K562 (cell line): ENCODE data around the gene PLEKHG5. TPM values are rescaled to one million over a fixed set of nuclear protein-coding genes. Genes with fewer than 3 reads are reported as not detected.
A peak's percentile ranks its signal among the peaks of the same experiment; 100 is the strongest.

ENCODE experiments used
- ATAC-seq: fragments of 200-7000 bp; cut with Tn5 transposase; 3 replicates; pipeline ENCODE4 v1.9.1; 2020; ENCODE audit warnings: moderate library complexity
- BruUV-seq: library from RNA; stranded (reverse); fragments of 400-500 nt; replicated peaks from 2 replicates; lab custom pipeline; 2021; lab: Mats Ljungman, UMichigan
- CTCF ChIA-PET: fragments of 300-600 bp; formaldehyde crosslinking; extraction: SDS; loops from one replicate; lab custom pipeline; 2021; ENCODE audit warnings: low intra/inter-chr PET ratio; lab: Yijun Ruan, JAX
- POLR2A ChIA-PET: fragments of 300-600, 350-650 bp; sonication (Branson Sonifier 250); formaldehyde crosslinking; extraction: SDS; loops from one replicate; lab custom pipeline; 2021; ENCODE audit warnings: antibody characterized with exemption, inconsistent platforms; lab: Yijun Ruan, JAX
- DNase-seq, 4 experiments: peaks; one replicate each; pipeline versions ENCODE4 v3.0.0 to v3.0.0-alpha.2; 2011 to 2018; ENCODE audit warnings: low spot score in 3 of 4, mixed read lengths in 3 of 4; ENCODE audit errors: extremely low read depth in 1 of 4
- FAIRE-seq: peaks from 2 replicates; lab custom pipeline; 2011; peaks lifted over from hg19 to GRCh38; lab: Jason Lieb, UNC
- H2AFZ ChIP-seq: 2 replicates; pipeline ENCODE4 v1.6.0; 2011; ENCODE audit warnings: low read depth, low read length, control low read depth, inconsistent platforms
- H3K27ac ChIP-seq: fragments of 200-600 bp; 3 replicates; pipeline ENCODE4 v1.8.0; 2011; ENCODE audit warnings: low read depth, mild to moderate bottlenecking, control low read depth, inconsistent platforms, low read length, moderate library complexity, mixed read lengths; ENCODE audit errors: extremely low read depth
- H3K27me3 ChIP-seq, 2 experiments: fragments of 300-600 bp in 1 of 2; 2 replicates in 1 of 2; 3 replicates in 1 of 2; pipeline versions ENCODE4 v1.6.0 to v1.8.0; 2011; ENCODE audit warnings: inconsistent platforms in 2 of 2, low read length in 2 of 2, mild to moderate bottlenecking in 1 of 2, mixed read lengths in 1 of 2, moderate library complexity in 1 of 2; ENCODE audit not compliant: control insufficient read depth in 2 of 2, insufficient read depth in 2 of 2
- H3K36me3 ChIP-seq: fragments of 300-600 bp; 3 replicates; pipeline ENCODE4 v1.8.0; 2011; ENCODE audit warnings: mild to moderate bottlenecking, low read length, inconsistent platforms; ENCODE audit not compliant: control insufficient read depth, insufficient read depth
- H3K4me1 ChIP-seq, 2 experiments: fragments of 200-600 bp in 1 of 2; replicated peaks in 1 of 2; 2 replicates in 1 of 2; 3 replicates in 1 of 2; pipeline versions ENCODE4 v1.5.1 to v1.8.0; 2011; ENCODE audit warnings: inconsistent platforms in 2 of 2, low read length in 2 of 2, mild to moderate bottlenecking in 1 of 2, mixed read lengths in 1 of 2, moderate library complexity in 1 of 2; ENCODE audit not compliant: control insufficient read depth in 2 of 2, insufficient read depth in 2 of 2
- H3K4me2 ChIP-seq: 2 replicates; pipeline ENCODE4 v1.6.1; 2011; ENCODE audit warnings: low read length, control low read depth, inconsistent platforms, mixed read lengths; ENCODE audit not compliant: insufficient read depth
- H3K4me3 ChIP-seq: fragments of 200-600 bp; sonication (generic), shearing (Covaris generic); 2 replicates; pipeline ENCODE4 v1.5.1; 2016; ENCODE audit warnings: control low read depth, inconsistent platforms
- H3K79me2 ChIP-seq: fragments of 200-600 bp; 3 replicates; pipeline ENCODE4 v1.8.0; 2011; ENCODE audit warnings: low read length, inconsistent platforms; ENCODE audit not compliant: control insufficient read depth, insufficient read depth
- H3K9ac ChIP-seq, 2 experiments: 2 replicates each; pipeline versions ENCODE4 v1.6.0 to v1.6.1; 2011; ENCODE audit warnings: low read depth in 2 of 2, low read length in 2 of 2, control low read depth in 1 of 2, inconsistent platforms in 1 of 2, mild to moderate bottlenecking in 1 of 2, mixed read lengths in 1 of 2; ENCODE audit not compliant: insufficient read depth in 1 of 2
- H3K9me1 ChIP-seq: one replicate; pipeline ENCODE4 v1.6.0; 2011; ENCODE audit warnings: inconsistent platforms, mild to moderate bottlenecking, low read length, moderate library complexity; ENCODE audit not compliant: control insufficient read depth, insufficient read depth
- H3K9me3 ChIP-seq: replicated peaks from 2 replicates; pipeline ENCODE4 v1.5.1; 2011; ENCODE audit warnings: low read depth, low read length, inconsistent platforms; ENCODE audit not compliant: control insufficient read depth, insufficient read depth
- H4K20me1 ChIP-seq: replicated peaks from 2 replicates; pipeline ENCODE4 v1.6.1; 2011; ENCODE audit warnings: low read length, inconsistent platforms, mixed read lengths; ENCODE audit not compliant: control insufficient read depth, insufficient read depth
- NFE2 ChIP-seq: IDR thresholded peaks from 2 replicates; pipeline ENCODE4 v1.6.1; 2014; ENCODE audit warnings: antibody characterized with exemption, low read depth
- RFX1 ChIP-seq: fragments of 450-650 bp; IDR thresholded peaks from 2 replicates; pipeline ENCODE4 v1.6.1; 2016; ENCODE audit warnings: mild to moderate bottlenecking, moderate library complexity
- ZNF561 ChIP-seq: fragments of 450-650 bp; formaldehyde crosslinking; conservative IDR thresholded peaks from 2 replicates; pipeline ENCODE4 v1.4.0; 2020; ENCODE audit warnings: mild to moderate bottlenecking, moderate library complexity
- WGBS: fragments of 100-300 bp; shearing (Covaris generic); methylation state at CpG from one replicate; pipeline ENCODE4 v1.1.6; 2016; ENCODE audit warnings: low coverage, mixed read lengths; ENCODE audit not compliant: insufficient coverage; ENCODE audit errors: missing lambda C conversion rate; 5-methylcytosine and 5-hydroxymethylcytosine counted together
- in situ Hi-C: fragments of 300-500 bp; cut with MboI; formaldehyde crosslinking; loops from 4 replicates; pipeline ENCODE4 v1.15.0; 2018; ENCODE audit warnings: inconsistent platforms, mixed read lengths
- intact Hi-C: fragments of 100-400 bp; cut with micrococcal nuclease; formaldehyde crosslinking; loops from 2 replicates; pipeline ENCODE4 v1.14.2; 2022
- polyA plus RNA-seq, 8 experiments: library from polyadenylated mRNA; depleted of rRNA in 4 of 8; stranded (reverse) in 5 of 8; unstranded in 3 of 8; fragments of >200 nt; fragmentation: Nextera tagmentation in 2 of 8; fragmentation: Illumina TruSeq in 1 of 8; extraction: Ambion mirVana in 2 of 8; extraction: Trizol in 1 of 8; gene quantifications; 2 replicates each; pipeline versions ENCODE4 v1.2.1 to v1.2.3, GENCODE V29; 2011 to 2014; ENCODE audit warnings: inconsistent platforms in 1 of 8, missing spikeins in 1 of 8
- total RNA-seq, 7 experiments: library from RNA; depleted of rRNA in 6 of 7; stranded (reverse); fragments of >200 nt in 6 of 7; fragmentation: Illumina TruSeq in 2 of 7; extraction: Trizol in 2 of 7; gene quantifications; 2 replicates each; pipeline versions ENCODE4 v1.2.1 to v1.2.3, GENCODE V29; 2011 to 2021; ENCODE audit warnings: low replicate concordance in 1 of 7
- TF ChIP-seq, protein P1 (sequence below): fragments of 250-450 bp; sonication (Bioruptor Pico); IDR thresholded peaks from 2 replicates; pipeline ENCODE4 v1.5.0; 2021
- TF ChIP-seq, protein P2 (sequence below): fragments of 450-650 bp; IDR thresholded peaks from 2 replicates; pipeline ENCODE4 v1.6.1; 2018; ENCODE audit not compliant: partially characterized antibody
- TF ChIP-seq, protein P3 (sequence below), 2 experiments: fragments of 450-650 bp in 1 of 2; sonication (generic) in 1 of 2; formaldehyde crosslinking in 1 of 2; IDR thresholded peaks; 2 replicates each; pipeline versions ENCODE4 v1.7.1 to v1.9.0; 2016 to 2022; ENCODE audit warnings: inconsistent platforms in 1 of 2, mild to moderate bottlenecking in 1 of 2, missing genetic modification reagents in 1 of 2

The PLEKHG5 gene
- total and polyA plus RNA-seq, 9 of the 15 experiments (the other 6 are each of a cell fraction or from before 2014, with no cell fraction given), result 0.04 to 0.29 (median 0.09) TPM; not detected in 3

DNA sequence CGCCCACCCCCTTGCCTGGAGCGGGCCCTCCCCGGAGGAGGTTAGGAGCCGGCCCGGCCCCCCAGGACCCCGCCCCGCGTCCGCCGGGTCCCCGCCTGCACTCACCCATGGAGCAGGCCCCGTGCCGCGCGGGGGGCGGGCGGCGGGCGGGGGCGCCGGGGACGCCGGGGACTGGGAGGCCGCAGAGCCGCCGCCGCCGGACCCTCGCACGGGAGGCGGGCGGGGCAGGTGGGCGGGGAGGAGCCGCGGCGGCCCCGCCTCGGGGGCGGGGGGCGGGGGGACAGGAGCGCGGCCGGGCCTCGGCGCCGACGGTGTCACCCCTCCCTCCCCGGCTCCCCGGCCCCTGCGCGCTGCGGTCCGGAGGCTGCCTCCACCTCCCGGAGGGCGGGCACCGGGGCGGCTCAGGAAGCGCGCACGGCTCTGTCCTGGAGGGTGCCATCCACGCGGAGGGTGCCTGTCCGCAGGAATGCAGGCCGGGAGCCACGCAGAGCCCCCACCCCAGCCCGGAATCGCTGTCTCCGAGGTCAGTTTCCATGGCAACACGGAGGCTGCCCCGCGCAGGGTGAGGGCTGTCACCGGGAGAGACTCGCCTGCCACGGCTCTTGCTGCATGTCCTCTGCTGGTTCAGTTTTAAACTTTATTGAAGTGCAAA, 5.9 kb upstream of the PLEKHG5 start:
- H3K9ac ChIP-seq, result peak overlapping the region in 1 of 2 experiments; percentile 72; a peak in 1 of 4 replicates
- TF ChIP-seq NFE2 (no peak), RFX1 (peak; percentile 92), ZNF561 (CRISPR knock-in tag) (no peak)
- TF ChIP-seq, protein P1, sequence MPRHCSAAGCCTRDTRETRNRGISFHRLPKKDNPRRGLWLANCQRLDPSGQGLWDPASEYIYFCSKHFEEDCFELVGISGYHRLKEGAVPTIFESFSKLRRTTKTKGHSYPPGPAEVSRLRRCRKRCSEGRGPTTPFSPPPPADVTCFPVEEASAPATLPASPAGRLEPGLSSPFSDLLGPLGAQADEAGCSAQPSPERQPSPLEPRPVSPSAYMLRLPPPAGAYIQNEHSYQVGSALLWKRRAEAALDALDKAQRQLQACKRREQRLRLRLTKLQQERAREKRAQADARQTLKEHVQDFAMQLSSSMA (CRISPR knock-in tag), result no peak
- TF ChIP-seq, protein P2, sequence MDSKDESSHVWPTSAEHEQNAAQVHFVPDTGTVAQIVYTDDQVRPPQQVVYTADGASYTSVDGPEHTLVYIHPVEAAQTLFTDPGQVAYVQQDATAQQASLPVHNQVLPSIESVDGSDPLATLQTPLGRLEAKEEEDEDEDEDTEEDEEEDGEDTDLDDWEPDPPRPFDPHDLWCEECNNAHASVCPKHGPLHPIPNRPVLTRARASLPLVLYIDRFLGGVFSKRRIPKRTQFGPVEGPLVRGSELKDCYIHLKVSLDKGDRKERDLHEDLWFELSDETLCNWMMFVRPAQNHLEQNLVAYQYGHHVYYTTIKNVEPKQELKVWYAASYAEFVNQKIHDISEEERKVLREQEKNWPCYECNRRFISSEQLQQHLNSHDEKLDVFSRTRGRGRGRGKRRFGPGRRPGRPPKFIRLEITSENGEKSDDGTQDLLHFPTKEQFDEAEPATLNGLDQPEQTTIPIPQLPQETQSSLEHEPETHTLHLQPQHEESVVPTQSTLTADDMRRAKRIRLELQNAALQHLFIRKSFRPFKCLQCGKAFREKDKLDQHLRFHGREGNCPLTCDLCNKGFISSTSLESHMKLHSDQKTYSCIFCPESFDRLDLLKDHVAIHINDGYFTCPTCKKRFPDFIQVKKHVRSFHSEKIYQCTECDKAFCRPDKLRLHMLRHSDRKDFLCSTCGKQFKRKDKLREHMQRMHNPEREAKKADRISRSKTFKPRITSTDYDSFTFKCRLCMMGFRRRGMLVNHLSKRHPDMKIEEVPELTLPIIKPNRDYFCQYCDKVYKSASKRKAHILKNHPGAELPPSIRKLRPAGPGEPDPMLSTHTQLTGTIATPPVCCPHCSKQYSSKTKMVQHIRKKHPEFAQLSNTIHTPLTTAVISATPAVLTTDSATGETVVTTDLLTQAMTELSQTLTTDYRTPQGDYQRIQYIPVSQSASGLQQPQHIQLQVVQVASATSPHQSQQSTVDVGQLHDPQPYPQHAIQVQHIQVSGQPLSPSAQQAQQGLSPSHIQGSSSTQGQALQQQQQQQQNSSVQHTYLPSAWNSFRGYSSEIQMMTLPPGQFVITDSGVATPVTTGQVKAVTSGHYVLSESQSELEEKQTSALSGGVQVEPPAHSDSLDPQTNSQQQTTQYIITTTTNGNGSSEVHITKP, result peak; percentile 68
- TF ChIP-seq, protein P3, sequence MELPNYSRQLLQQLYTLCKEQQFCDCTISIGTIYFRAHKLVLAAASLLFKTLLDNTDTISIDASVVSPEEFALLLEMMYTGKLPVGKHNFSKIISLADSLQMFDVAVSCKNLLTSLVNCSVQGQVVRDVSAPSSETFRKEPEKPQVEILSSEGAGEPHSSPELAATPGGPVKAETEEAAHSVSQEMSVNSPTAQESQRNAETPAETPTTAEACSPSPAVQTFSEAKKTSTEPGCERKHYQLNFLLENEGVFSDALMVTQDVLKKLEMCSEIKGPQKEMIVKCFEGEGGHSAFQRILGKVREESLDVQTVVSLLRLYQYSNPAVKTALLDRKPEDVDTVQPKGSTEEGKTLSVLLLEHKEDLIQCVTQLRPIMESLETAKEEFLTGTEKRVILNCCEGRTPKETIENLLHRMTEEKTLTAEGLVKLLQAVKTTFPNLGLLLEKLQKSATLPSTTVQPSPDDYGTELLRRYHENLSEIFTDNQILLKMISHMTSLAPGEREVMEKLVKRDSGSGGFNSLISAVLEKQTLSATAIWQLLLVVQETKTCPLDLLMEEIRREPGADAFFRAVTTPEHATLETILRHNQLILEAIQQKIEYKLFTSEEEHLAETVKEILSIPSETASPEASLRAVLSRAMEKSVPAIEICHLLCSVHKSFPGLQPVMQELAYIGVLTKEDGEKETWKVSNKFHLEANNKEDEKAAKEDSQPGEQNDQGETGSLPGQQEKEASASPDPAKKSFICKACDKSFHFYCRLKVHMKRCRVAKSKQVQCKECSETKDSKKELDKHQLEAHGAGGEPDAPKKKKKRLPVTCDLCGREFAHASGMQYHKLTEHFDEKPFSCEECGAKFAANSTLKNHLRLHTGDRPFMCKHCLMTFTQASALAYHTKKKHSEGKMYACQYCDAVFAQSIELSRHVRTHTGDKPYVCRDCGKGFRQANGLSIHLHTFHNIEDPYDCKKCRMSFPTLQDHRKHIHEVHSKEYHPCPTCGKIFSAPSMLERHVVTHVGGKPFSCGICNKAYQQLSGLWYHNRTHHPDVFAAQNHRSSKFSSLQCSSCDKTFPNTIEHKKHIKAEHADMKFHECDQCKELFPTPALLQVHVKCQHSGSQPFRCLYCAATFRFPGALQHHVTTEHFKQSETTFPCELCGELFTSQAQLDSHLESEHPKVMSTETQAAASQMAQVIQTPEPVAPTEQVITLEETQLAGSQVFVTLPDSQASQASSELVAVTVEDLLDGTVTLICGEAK (IDR thresholded peaks at IDR 0.05), result peak; percentile 88
- TF ChIP-seq, protein P3 (CRISPR knock-in tag; IDR thresholded peaks at IDR 0.05), result peak; percentile 92

More for the DNA sequence above, 5.9 kb upstream of the PLEKHG5 start:
- no TSS peak for BruUV-seq
- Histone ChIP-seq H3K27ac (no peak overlapping the region), H3K9me1 (no peaks in the 10 kb centered on the region), H2AFZ (no peak overlapping the region; the same call in 1 of the 2 replicates), H3K4me1 (peaks cover 0 to 48% of the 10 kb centered on the region in 2 experiments; a peak in 2 of 5 replicates), H3K4me2 (no peak overlapping the region; the same call in 1 of the 2 replicates), H4K20me1 (peaks cover 40% of the 10 kb centered on the region), H3K9me3 (no peaks in the 10 kb centered on the region), H3K79me2 (no peaks in the 10 kb centered on the region), H3K4me3 (no peak overlapping the region), H3K27me3 (peaks cover 47 to 77% of the 10 kb centered on the region in 2 experiments), H3K36me3 (no peaks in the 10 kb centered on the region)
- DNase-seq (peak; percentile 46 to 99 (median 90)), ATAC-seq (peak; percentile 46), FAIRE-seq (no peak)
- in situ Hi-C loops (loop anchor here (10.0 to 25.0 kb wide), 2 partner anchors 137 to 715 kb away; no protein-coding TSS in a partner anchor), intact Hi-C loops (no loop called here)
- POLR2A ChIA-PET, result interaction anchor here (0.6 kb wide), 1 partner anchor 18 kb away, joined by 3 read pairs; no protein-coding TSS in a partner anchor
- CTCF ChIA-PET, result interaction anchor here (0.6 kb wide), 1 partner anchor 251 kb away, joined by 3 read pairs; no protein-coding TSS in a partner anchor
- 4% methylated on average over 14 of the region's 74 CpGs for WGBS
